Measurements from ENCODE around the gene PRKAG3. TPM values are rescaled to one million over a fixed set of nuclear protein-coding genes. Genes with fewer than 3 reads are reported as not detected.

PRKAG3 gene
- total RNA-seq, 2 experiments from 2014 or later, result not detected

- H3K4me2 ChIP-seq (ENCODE audit: low read length), result no peak overlapping the region
- H3K79me2 ChIP-seq (ENCODE audit: insufficient read depth, low read depth, low read length), result no peaks in the 10 kb centered on the region
- no peaks in the 10 kb centered on the region for H4K20me1 ChIP-seq (ENCODE audit: insufficient read depth, low read length)
- no peak overlapping the region for H3K27ac ChIP-seq (ENCODE audit: low read depth, low read length, poor library complexity, severe bottlenecking)
- DNase-seq (ENCODE audit: low spot score), result no peak
- no peak for TF ChIP-seq EZH2phosphoT487 (IDR thresholded peaks at IDR 0.05; ENCODE audit: borderline replicate concordance, low read depth, low read length)
- TF ChIP-seq CTCF (conservative IDR thresholded peaks at IDR 0.05; ENCODE audit: low read length), result no peak
- CTCF ChIA-PET (ENCODE audit: unreplicated experiment), result no interaction called here
- intact Hi-C loops (cut with micrococcal nuclease; ENCODE audit: unreplicated experiment), result no loop called here
- peaks cover 4% of the 10 kb centered on the region for H3K4me1 ChIP-seq (ENCODE audit: insufficient read depth, low read length, poor library complexity, severe bottlenecking)
- H3K9me3 ChIP-seq (ENCODE audit: low read length), result no peaks in the 10 kb centered on the region
- BruUV-seq (replicated peaks), result no TSS peak
- no peaks in the 10 kb centered on the region for H3K9me2 ChIP-seq (ENCODE audit: insufficient read depth, low read length)
- no peak overlapping the region for H3K4me3 ChIP-seq (ENCODE audit: low read depth, low read length, poor library complexity, severe bottlenecking)
- POLR2A ChIA-PET, result interaction anchor here (0.6 to 0.9 kb wide), 2 partner anchors 12 to 358 kb away, joined by 3 read pairs; no protein-coding TSS in a partner anchor
- no peaks in the 10 kb centered on the region for H3K36me3 ChIP-seq (ENCODE audit: insufficient read depth, low read length)
- H2AFZ ChIP-seq (ENCODE audit: low read length), result no peak overlapping the region
Observed at GRCh38 chr2:218821605-218822211, 9.9 kb downstream of the PRKAG3 start.

- no TSS peak for BruUV-seq (replicated peaks)
- TF ChIP-seq CTCF (conservative IDR thresholded peaks at IDR 0.05; ENCODE audit: low read length), result no peak
- TF ChIP-seq EZH2phosphoT487 (IDR thresholded peaks at IDR 0.05; ENCODE audit: borderline replicate concordance, low read depth, low read length), result no peak
- no peaks in the 10 kb centered on the region for H3K4me1 ChIP-seq (ENCODE audit: insufficient read depth, low read length, poor library complexity, severe bottlenecking)
- H3K9me3 ChIP-seq (ENCODE audit: low read length), result no peaks in the 10 kb centered on the region
- H4K20me1 ChIP-seq (ENCODE audit: insufficient read depth, low read length), result no peaks in the 10 kb centered on the region
- POLR2A ChIA-PET, result no interaction called here
- H3K27ac ChIP-seq (ENCODE audit: low read depth, low read length, poor library complexity, severe bottlenecking), result no peak overlapping the region
- intact Hi-C loops (cut with micrococcal nuclease; ENCODE audit: unreplicated experiment), result no loop called here
- CTCF ChIA-PET (ENCODE audit: unreplicated experiment), result no interaction called here
- no peak overlapping the region for H3K4me3 ChIP-seq (ENCODE audit: low read depth, low read length, poor library complexity, severe bottlenecking)
- H3K79me2 ChIP-seq (ENCODE audit: insufficient read depth, low read depth, low read length), result no peaks in the 10 kb centered on the region
- H3K4me2 ChIP-seq (ENCODE audit: low read length), result no peak overlapping the region
- no peak overlapping the region for H2AFZ ChIP-seq (ENCODE audit: low read length)
- DNase-seq (ENCODE audit: low spot score), result no peak
- H3K36me3 ChIP-seq (ENCODE audit: insufficient read depth, low read length), result no peaks in the 10 kb centered on the region
- H3K9me2 ChIP-seq (ENCODE audit: insufficient read depth, low read length), result no peaks in the 10 kb centered on the region
Observed at GRCh38 chr2:218820746-218821369, 10.7 kb downstream of the PRKAG3 start.

- Histone ChIP-seq H3K27ac (ENCODE audit: low read depth, low read length, poor library complexity, severe bottlenecking) (no peak overlapping the region), H3K4me3 (ENCODE audit: low read depth, low read length, poor library complexity, severe bottlenecking) (no peak overlapping the region), H3K4me2 (ENCODE audit: low read length) (no peak overlapping the region), H3K79me2 (ENCODE audit: insufficient read depth, low read depth, low read length) (no peaks in the 10 kb centered on the region), H4K20me1 (ENCODE audit: insufficient read depth, low read length) (no peaks in the 10 kb centered on the region), H3K9me2 (ENCODE audit: insufficient read depth, low read length) (no peaks in the 10 kb centered on the region), H3K4me1 (ENCODE audit: insufficient read depth, low read length, poor library complexity, severe bottlenecking) (no peaks in the 10 kb centered on the region), H3K36me3 (ENCODE audit: insufficient read depth, low read length) (no peaks in the 10 kb centered on the region), H2AFZ (ENCODE audit: low read length) (no peak overlapping the region), H3K9me3 (ENCODE audit: low read length) (no peaks in the 10 kb centered on the region)
- BruUV-seq (replicated peaks), result no TSS peak
- TF ChIP-seq CTCF (conservative IDR thresholded peaks at IDR 0.05; ENCODE audit: low read length), result no peak
- no peak for TF ChIP-seq EZH2phosphoT487 (IDR thresholded peaks at IDR 0.05; ENCODE audit: borderline replicate concordance, low read depth, low read length)
- ChIA-PET POLR2A (no interaction called here), CTCF (ENCODE audit: unreplicated experiment) (no interaction called here)
- no peak for DNase-seq (ENCODE audit: low spot score)
- intact Hi-C loops (cut with micrococcal nuclease; ENCODE audit: unreplicated experiment), result no loop called here
Observed at GRCh38 chr2:218819093-218819492, 12.5 kb downstream of the PRKAG3 start.
